GM18502 (cell line): Measurements from ENCODE around the gene PRICKLE1.

Experiments used
- ATAC-seq: cut with Tn5 transposase; IDR thresholded peaks from one replicate; pipeline ENCODE4 v1.9.1; 2021; ENCODE audit warnings: mild to moderate bottlenecking; ENCODE audit not compliant: unreplicated experiment, poor library complexity

Gene PRICKLE1

DNA sequence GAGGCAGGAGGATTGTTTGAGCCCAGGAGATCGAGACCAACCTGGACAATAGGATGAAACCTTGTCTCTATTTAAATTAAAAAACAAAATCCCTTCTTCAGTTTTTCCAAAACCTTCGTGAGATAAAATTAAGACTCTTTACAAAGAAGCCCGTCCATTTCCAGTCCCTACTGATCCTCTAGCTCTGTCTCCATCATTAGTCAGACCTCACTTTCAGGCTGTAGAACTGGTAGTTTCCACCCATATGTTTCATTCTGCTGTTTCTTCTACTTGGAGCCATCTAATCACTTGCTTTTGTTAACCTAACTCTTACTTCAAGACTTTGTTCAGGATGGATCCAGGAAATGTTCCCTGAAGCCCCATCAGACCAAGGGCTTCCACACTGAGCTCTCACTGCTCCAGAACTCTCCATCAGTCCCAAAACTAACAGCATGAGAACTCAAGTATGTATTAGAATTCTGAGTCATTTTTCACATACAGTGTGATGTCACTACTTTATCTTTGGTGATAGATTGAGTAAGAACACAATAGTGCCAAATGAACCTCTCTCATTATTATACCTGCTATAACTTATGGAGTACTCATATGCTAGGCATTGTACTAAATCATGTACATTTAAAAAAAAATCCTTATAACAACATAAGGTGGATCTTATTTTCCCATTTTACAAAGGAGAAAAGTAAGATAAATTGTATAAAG is 90.8 kb downstream of the PRICKLE1 start:
- ATAC-seq = no peak

DNA sequence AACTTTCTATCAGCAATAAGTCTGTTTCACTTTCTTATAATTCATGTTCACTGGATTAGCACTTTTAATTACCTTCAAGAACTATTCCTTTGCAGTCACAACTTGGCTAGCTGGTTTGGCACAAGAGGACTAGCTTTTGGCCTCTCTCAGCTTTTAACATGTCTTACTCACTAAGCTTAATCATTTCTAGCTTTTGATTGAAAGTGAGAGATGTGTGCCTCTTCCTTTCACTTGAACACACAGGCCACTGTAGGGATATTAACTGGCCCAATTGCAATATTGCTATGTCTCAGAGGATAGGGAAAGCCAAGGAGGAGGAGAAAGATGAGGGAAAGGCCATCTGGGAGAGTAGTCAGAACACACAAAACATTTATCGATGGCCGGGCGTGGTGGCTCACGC is 92.7 kb downstream of the PRICKLE1 start:
- no peak for ATAC-seq

DNA sequence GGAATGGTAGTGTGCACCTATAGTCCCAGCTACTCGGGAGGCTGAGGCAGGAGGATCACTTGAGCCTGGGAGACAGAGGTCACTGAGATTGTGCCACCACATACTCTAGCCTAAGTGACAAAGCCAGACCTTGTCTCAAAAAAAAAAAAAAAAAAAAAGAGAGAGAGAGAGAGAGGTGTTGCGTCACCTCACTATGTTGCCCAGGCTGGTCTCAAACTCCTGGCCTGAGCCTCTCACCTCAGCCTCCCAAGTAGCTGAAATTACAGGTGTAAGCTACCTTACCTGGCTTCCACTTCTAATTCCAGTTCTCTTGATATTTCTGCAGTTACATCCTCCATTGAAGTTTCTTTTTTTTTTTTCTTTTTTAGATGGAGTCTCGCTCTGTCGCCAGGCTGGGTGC is 94.3 kb downstream of the PRICKLE1 start:
- ATAC-seq = no peak

DNA sequence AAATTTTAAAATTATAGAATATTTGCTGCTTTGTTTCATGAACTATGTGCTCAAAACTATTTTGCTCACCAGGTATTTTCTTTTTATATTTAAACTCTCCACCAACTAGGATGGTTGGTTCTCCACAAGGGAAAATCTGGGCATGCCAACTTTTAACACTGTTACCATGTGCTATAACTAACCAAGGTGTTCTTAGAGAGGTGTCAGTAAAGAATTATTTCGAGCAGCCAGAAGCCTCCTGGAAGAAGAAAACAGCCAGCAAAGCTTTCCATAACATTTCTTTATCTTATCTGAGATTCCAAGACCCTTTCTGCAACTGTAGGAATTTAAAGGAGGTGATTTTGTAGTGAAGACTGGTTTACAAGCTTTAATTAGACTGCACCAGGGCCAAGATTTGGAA is 97.3 kb downstream of the PRICKLE1 start:
- ATAC-seq = no peak

DNA sequence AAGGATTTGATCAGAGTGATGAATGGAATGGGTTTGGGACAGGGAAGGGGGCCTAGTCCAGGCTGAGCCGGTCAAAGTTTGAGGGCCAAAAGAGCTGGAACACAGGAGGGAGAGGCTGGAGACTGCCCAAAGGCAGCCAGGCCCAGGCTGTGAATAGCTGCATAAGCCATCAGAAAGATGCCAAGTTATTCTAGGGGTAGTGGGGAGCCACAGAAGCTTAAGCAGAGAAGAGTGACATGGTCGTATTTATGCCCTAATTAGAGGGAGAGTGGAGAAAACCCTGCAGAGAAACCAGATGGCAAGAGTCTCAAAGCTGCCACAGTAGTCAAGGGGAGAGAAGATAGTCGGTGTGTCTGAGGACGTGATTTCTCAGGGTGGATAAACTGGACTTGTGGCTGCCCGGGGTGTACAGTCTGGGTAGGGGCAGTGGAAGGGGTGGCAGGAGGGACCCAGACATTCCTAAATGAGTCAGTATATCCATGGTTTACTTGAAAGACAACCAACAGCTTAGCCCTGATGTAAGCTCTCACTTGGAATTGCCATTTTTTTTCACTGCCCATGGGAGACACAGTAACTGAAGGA is 99.2 kb downstream of the PRICKLE1 start:
- ATAC-seq = no peak

DNA sequence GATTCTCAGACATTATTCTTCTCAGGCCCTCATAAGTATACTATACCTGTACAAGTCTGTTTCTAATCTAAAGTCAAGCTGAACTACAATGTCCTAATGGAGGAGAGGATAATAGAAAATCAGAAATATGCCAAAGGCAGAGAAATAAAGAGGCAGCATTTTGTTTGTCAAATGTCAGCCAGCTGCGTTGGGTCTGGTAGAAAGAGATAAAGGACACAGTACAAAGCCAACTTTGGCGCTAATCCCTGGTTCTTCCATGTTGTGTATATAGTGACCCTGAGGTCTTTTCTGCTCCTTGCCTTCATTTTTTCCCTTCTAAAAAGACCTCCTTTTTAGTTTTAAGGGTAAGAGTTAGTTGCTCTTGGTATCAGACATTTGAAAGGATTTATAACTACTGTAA is 103.1 kb downstream of the PRICKLE1 start:
- no peak for ATAC-seq

DNA sequence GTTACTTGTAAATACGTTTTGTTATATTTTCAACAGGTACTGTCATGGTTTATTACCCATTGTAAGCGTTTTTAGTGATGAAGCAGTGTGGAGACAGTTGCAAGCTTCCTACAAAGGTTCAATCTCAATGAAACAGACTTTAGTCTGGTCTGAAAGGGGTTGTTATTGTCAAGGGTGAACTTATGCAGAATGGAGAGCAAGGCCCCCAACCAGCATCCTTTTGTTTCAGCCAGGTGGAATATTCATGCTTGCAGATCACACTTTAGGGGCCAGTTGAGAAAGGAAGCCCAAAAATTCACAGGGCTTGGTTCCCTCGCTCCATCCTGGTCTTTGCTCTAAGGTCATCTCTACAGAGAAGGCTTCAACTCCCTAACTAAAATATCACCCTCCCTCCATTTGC is 103.7 kb downstream of the PRICKLE1 start:
- ATAC-seq = no peak

DNA sequence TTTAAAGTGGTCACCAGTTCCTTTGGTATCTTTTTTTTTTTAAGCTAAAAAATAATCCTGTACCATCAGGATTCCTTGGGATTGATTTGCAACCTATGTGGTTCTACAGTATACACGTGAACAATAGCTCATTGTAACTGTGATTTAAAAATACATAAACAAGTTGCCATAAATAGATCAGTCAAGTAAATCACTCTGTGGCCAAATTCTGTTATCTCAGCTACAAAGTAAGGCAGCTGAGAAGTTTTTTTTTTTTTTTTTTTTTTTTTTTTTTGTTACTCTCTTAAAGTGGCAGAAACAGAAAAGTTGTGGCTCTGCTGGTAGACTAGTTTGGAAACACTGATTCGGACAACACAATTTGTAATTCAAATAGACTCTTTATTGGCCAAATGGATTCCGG is 104.5 kb downstream of the PRICKLE1 start:
- no peak for ATAC-seq

DNA sequence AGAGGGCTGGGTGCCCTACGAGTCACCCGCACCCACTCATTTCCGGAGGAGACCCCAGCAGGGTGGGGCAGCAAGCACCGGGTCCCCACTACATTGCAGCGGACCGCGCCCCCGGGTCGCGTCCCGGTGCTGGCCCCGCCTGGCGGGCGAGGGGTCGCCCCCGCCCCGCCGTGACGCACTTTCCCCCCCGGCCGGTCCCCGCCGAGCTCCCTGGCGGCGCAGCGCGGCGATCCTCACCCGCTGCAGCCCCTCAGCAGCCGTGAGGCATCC is 106.1 kb downstream of the PRICKLE1 start:
- ATAC-seq = peak; percentile 34

DNA sequence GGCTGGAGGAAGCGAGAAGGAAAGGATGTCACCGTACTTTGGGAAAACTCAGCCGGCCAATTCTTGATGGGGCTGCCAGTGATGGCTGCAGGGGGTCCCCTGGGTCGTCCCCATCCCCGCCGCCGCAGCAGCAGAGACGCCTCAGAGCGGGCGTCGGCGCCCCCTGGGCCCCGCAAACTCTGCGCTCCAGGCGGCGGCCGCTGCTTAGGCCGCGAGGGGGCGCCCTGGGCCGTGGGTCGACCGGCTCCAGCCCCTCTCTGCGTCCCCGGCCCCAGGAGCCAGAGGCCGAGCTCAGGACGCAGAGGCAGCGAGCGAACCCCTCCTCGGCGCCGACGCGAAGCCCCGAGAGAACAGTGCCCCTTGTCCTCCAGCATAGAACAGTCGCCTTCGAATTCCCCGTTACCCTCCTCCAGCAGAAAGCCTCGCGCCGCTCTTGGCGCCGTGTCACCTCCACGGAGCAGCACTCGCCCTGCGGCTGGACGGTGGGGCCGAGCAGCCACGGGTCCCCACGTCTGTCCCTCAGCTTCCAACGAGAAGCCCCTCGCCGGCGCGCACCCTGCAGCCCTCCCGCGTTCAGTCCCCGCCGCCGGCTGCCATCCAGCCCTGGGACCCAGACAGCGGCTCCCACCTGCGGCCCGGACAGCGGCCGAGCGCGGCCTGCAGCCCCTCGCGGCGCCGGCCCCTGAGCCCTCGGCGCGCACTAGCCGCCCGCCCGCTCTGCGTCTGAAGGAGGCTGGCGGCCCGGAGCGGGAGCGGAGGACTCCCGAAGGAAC is 106.6 kb downstream of the PRICKLE1 start:
- ATAC-seq = peak; percentile 74

DNA sequence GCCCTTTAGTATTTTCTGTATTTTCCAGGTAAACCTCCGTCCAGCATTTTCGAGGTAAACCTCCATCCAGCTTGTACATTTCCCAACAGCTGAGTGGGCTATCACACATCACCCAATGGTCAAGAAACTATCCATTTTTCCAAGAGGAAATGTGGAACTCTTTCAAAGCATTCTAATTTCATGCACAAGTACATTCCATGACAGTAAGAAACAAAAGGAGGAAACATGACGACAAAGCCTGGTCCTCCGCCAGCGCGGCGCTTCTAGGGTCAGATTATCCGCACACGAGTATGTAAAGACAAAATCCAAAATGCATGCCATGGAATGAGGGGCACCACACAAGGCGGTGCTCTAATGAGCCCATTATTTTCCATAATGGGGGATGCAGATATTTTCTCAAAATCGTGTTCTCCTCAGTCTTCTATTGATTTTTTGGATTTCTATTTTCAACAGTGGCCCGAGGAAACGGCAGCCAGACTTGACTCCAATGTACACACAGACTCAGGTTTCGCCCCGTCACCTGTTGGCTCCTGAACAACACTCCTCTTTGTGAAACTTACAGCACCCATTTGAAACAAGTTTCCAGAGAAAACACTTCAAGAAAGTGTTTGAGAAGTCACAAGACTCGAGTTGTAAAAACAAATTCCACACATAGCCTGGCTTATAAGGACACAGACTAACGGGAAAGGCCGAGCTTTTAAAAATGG is 107.4 kb downstream of the PRICKLE1 start:
- no peak for ATAC-seq

DNA sequence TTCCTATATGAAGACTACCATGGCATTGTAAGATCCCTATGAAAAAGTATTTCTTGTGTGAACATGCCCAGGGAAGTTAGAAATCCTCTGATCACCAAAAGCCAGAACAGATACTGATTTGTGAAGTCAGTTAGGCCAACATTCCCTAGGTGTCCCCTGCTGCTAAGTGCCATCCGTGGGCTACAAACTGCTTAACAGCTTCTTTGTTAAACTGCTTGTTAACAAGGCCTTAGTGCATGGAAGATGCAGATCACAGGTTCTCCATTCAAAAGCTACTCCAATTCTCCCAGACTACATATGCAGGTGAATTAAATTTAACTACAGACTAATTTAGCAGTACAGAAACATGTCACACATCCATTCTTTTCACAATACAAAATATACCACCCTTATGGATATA is 108.2 kb downstream of the PRICKLE1 start:
- ATAC-seq = no peak

DNA sequence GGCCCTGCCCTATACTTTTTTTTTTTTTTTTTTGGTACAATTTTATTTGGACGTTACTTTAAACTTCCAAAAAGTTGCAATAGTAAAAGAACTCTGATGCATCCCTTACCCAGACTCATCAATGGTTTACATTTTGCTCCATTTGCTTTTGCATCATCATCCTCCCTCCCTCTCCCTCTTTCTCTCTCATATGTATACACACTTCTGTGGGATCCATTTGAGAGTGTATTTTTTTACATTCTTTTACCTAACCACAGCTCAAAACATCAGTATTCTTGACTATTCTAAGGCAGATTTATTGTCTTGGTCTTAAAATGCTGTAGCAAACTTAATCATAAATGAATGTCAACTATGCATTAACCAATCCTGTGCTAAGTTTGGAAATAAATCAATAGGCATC is 111.6 kb downstream of the PRICKLE1 start:
- ATAC-seq = no peak

DNA sequence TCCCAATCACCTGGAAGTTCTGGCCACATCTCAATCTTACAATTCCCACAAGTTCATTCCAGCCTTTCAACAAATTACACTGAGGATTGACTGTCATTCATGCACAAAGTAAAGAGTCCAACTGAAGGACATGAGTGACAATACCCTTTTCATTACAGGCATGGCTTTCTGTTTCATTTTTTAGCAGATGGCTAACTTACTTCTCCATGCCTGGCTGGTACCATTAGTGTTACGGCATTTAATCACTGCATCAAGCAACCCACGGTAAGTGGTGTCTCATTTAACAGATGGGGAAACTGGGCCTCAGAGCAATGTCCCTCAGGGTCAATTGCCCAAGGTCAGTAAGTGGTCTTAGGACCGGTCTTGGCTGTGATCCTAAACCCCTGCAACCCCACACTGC is 114.4 kb downstream of the PRICKLE1 start:
- ATAC-seq = peak; percentile 54

DNA sequence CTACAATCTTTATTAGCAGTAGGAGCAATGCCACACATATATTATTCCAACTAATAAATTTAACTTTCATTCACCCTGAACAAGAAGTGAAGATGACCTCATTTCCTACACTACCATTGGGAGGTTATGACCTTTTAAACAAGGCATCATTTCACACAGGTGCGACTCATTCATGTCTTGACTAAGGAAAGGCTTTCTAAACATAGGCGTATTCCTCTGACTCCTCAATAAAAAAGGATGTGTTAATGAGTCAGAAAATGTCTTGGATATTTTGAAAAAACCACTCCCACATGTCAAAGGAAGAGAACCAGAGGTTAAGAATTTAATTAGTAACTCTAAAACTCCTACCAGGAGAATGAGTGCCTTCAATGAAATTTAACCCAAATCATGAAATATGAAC is 115.2 kb downstream of the PRICKLE1 start:
- no peak for ATAC-seq

DNA sequence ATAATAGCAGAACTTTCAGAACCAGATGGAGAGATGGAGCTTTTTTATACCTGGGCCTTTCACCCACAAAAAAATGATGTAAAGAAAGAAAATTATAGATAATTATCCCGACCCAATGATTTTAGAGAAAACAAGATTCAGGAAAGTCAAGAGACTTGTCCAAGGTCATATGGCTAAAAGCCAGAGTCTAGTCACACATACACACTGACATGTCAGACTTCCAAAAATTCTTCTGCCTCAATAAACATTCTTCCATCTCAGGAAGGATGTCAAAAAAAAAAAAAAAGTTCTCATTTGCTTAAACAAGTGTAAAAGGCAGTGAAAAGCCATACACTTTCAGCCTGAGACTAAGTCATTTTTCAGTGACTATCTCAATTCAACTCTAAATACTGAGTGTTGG is 116.0 kb downstream of the PRICKLE1 start:
- ATAC-seq = no peak

DNA sequence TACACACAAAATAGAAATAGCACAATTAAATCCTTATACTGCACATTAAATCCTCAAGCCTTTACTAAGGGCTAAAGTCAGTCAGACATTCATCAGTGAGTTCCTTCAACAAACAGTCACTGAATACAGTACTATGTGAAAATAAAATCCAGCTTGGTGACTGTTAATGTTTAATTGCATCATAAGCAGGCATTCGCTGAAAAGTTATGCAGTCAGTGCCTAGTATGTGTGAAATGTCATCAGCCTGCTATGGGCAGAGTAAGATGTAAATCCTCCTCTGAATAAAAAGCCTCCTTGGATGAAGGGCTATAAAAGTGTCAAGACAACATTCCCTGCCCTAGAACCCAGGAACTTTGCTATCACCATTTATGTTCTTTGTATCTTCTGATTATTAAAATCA is 116.4 kb downstream of the PRICKLE1 start:
- no peak for ATAC-seq

DNA sequence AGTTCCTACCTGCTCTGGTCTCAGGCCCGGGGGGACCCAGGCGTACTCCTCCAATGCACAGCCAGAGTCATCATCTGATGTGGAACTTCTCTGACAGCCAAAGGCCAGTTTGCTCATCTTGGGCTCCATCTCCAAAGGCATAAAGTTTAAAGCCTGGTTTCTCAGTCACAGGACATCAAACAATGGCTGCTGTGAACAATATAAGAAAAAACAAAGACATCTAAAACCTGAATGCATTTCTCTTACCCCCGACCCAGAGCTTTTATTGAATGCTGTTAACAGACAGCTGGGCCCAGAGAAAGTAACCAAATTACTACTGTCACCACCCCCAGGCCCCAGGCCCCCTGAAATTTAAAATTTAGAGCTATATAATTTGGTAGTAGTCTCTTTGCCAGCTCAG is 117.2 kb downstream of the PRICKLE1 start:
- no peak for ATAC-seq

DNA sequence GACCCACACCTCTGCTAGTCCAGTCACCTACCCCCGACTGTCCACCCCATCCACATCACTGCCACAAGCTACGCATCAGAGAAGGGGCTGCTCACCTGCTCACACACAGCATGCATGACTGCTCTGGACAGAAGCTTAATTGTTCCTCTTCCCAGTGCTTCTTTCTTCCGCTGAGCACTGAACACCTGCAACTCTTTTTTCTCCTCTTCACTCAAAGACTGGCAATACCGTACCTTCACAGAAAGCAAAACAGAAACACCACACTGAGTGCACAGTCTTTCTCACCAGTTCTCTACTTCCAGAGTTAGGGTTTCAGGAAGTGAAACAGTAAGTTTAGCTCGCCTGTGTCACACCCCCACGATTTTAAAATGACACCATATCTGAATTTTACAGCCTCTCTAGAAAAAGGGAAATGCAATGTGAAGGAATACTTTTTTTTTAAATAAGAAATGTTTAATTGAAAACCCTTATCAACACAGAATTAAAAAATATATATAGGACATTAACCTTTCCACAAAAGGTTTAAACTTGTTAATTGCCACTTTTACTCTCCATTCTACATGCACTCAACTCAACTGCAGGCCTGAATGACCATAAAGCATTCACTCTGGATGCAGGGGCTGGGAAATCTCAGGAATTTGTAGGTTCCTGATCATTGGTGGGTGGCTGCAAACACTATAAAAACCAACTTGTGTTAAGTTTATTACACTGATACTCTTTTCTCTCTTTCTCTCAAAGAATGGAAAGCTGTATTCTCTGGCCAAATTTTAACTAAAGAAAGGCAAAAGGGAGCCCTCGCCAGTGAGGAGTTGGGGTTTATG is 120.0 kb downstream of the PRICKLE1 start:
- ATAC-seq = peak; percentile 97

DNA sequence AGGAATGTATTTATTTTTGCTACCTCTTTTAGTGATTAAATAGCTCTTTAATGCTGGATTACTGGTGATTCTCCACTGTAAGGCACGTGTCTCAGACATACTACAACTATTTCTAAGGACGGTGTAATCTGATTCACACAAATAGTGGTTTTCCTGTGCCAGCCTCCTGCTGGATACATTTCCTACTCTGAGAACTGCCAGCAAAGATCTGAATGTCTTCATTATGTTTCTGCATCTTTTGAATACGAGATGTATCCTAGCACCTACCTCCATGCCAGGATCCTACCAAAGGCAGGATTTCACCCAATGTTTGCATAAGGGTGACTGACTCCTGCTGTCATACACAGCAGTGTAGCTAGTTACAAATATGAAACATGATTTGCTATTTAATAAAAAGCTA is 120.6 kb downstream of the PRICKLE1 start:
- peak; percentile 12 for ATAC-seq
